Body of pancreas (tissue), 4 donors: ENCODE results near the gene FERMT3.

ENCODE experiments used
- POLR2A ChIP-seq, 3 donors: fragments of 450-650 bp; IDR thresholded peaks; one replicate each; pipeline ENCODE4 v1.6.1; 2016; ENCODE audit warnings: antibody characterized with exemption in 3 of 3, mild to moderate bottlenecking in 2 of 3
- TF ChIP-seq, protein P1 (sequence below), 7 experiments: fragments of 450-650 bp in 4 of 7; fragments of 200-600 bp in 3 of 7; sonication (generic) in 3 of 7; IDR thresholded peaks; one replicate each; pipeline ENCODE4 v1.5.1; 2016 to 2019; ENCODE audit warnings: antibody characterized with exemption in 7 of 7

DNA sequence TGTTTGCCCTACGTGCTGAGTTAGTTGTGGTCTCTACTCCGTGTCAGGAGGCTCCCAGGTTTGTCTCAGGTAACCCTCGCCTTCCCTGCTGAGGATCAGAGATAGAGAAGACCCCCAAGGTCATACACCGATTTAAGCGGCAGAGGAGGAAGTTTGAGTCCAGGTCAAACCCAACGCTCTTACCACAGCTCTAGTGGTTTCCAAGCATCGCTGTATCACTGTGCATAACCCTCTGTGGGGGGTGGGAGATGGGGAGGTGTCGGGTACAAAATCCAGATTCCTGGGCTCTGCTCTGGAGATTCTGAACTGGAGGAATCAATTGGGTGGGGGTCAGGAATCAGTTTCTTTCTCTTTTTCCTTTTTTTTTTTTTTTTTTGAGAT, 24.5 kb downstream of the FERMT3 start:
- TF ChIP-seq, protein P1, sequence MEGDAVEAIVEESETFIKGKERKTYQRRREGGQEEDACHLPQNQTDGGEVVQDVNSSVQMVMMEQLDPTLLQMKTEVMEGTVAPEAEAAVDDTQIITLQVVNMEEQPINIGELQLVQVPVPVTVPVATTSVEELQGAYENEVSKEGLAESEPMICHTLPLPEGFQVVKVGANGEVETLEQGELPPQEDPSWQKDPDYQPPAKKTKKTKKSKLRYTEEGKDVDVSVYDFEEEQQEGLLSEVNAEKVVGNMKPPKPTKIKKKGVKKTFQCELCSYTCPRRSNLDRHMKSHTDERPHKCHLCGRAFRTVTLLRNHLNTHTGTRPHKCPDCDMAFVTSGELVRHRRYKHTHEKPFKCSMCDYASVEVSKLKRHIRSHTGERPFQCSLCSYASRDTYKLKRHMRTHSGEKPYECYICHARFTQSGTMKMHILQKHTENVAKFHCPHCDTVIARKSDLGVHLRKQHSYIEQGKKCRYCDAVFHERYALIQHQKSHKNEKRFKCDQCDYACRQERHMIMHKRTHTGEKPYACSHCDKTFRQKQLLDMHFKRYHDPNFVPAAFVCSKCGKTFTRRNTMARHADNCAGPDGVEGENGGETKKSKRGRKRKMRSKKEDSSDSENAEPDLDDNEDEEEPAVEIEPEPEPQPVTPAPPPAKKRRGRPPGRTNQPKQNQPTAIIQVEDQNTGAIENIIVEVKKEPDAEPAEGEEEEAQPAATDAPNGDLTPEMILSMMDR (IDR thresholded peaks at IDR 0.05): no peak
- TF ChIP-seq POLR2A (IDR thresholded peaks at IDR 0.05): no peak
